Tibial nerve (tissue), 4 donors: ENCODE data around the gene RGPD8. TPM values are rescaled to one million over a fixed set of nuclear protein-coding genes. Genes with fewer than 3 reads are reported as not detected.
"Not testable (repeated sequence)": the region's sequence is repeated elsewhere in the genome, so short reads cannot be mapped to it uniquely, and the experiment has no call there.

Experiments used
- DNase-seq, 2 donors: peaks; one replicate each; pipeline ENCODE4 v3.0.0-alpha.2; 2019; ENCODE audit warnings: low spot score in 2 of 2
- H3K27ac ChIP-seq, 4 donors: fragments of 200-600 bp; sonication (generic) in 3 of 4; one replicate each; pipeline ENCODE4 v1.5.1; 2017 to 2019; ENCODE audit warnings: mild to moderate bottlenecking in 1 of 4
- H3K27me3 ChIP-seq, 2 donors: fragments of 200-600 bp; sonication (generic) in 1 of 2; one replicate each; pipeline versions ENCODE4 v1.5.1 to v1.6.0; 2017 to 2019
- H3K36me3 ChIP-seq, 3 donors: fragments of 200-600 bp; sonication (generic); one replicate each; pipeline ENCODE4 v1.5.1; 2018 to 2019
- H3K4me1 ChIP-seq, 4 donors: fragments of 200-600 bp; sonication (generic) in 3 of 4; one replicate each; pipeline ENCODE4 v1.5.1; 2017 to 2019
- H3K4me3 ChIP-seq, 4 donors: fragments of 200-600 bp; sonication (generic) in 3 of 4; one replicate each; pipeline ENCODE4 v1.5.1; 2017 to 2019; ENCODE audit warnings: mild to moderate bottlenecking in 1 of 4, moderate library complexity in 1 of 4
- H3K9me3 ChIP-seq, 4 donors: fragments of 200-600 bp; sonication (generic) in 3 of 4; one replicate each; pipeline ENCODE4 v1.5.1; 2017 to 2019
- CTCF ChIP-seq, 5 experiments: fragments of 200-600 bp in 3 of 5; fragments of 450-650 bp in 2 of 5; sonication (generic) in 3 of 5; IDR thresholded peaks; one replicate each; pipeline ENCODE4 v1.5.1; 2016 to 2019; ENCODE audit warnings: antibody characterized with exemption in 5 of 5, mild to moderate bottlenecking in 3 of 5, moderate library complexity in 2 of 5
- EP300 ChIP-seq, 2 donors: sonication (generic); formaldehyde crosslinking; IDR thresholded peaks; one replicate each; pipeline ENCODE4 v1.6.1; 2017; ENCODE audit warnings: antibody characterized with exemption in 2 of 2, mild to moderate bottlenecking in 1 of 2
- POLR2A ChIP-seq, 2 donors: fragments of 450-650 bp; IDR thresholded peaks; one replicate each; pipeline ENCODE4 v1.6.1; 2017; ENCODE audit warnings: antibody characterized with exemption in 2 of 2, mild to moderate bottlenecking in 2 of 2, moderate library complexity in 2 of 2
- WGBS, 2 donors: methylation state at CpG; one replicate each; pipeline ENCODE4 v1.1.5; 2018; 5-methylcytosine and 5-hydroxymethylcytosine counted together
- total RNA-seq, 4 donors: library from RNA; depleted of rRNA; stranded (reverse); fragments of >200 nt; gene quantifications; one replicate each; pipeline ENCODE4 v1.1.0, GENCODE V29; 2016

RGPD8 gene
- 10 to 100 TPM; 10.2 to 24.3 (median 19.0) TPM for total RNA-seq

GRCh38 chr2:112433480-112433879, at the start of gene RGPD8:
TSS of gene RGPD8 (minus strand) at chr2:112433645. CDS start at chr2:112433453, 192 bp downstream.
- H3K27me3 ChIP-seq, H3K4me1 ChIP-seq, H3K36me3 ChIP-seq, H3K9me3 ChIP-seq: not testable (repeated sequence)
- TF ChIP-seq EP300 (IDR thresholded peaks at IDR 0.05) (peak in 1 of 2 donors; percentile 31), CTCF (IDR thresholded peaks at IDR 0.05) (peak; percentile 46 to 68 (median 52))
- H3K27ac ChIP-seq: peak within 1 kb of the TSS; percentile 61 to 92 (median 88)
- peak; percentile 78 to 85 for DNase-seq
- 0% methylated on average over 2 to 12 of the region's 26 CpGs for WGBS, 2 donors
- H3K4me3 ChIP-seq: peak within 1 kb of the TSS; percentile 46 to 68 (median 60)

DNA sequence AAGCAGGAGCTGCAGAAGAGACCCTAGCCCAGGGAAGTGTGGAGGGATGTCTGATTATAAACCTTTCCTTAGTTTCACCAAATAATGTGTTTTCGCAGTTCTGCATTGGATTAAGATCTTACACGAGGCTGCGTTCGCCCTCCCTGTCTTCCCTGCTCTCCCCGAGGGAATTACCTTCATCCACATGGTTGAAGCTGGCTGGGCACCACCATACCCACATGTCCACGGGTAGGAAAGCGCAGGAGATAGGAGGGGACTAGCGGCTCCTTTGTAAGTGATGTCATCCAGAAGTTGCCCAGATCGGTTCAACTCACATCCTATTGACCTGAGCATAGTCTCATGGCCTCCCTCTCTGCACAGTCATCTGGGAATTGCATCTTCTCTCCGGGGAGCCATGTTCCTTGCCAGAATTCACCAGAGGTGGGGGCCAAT, 49.6 kb upstream of the RGPD8 start:
- WGBS, 2 donors: 11 to 14% methylated on average over 10 of the region's 10 CpGs
- Histone ChIP-seq H3K9me3 (no peaks in the 10 kb centered on the region), H3K27me3 (no peaks in the 10 kb centered on the region), H3K4me3 (peak overlapping the region; percentile 91 to 98 (median 96)), H3K27ac (peak overlapping the region in 3 of 4 donors; percentile 84 to 95 (median 91)), H3K36me3 (peaks cover 0 to 19% (median 0%) of the 10 kb centered on the region in 3 donors), H3K4me1 (peaks cover 0 to 31% (median 18%) of the 10 kb centered on the region in 4 donors)
- DNase-seq: no peak
- TF ChIP-seq EP300 (IDR thresholded peaks at IDR 0.05) (no peak), CTCF (IDR thresholded peaks at IDR 0.05) (no peak), POLR2A (IDR thresholded peaks at IDR 0.05) (no peak)

GRCh38 chr2:112482309-112483041, 49.0 kb upstream of the RGPD8 start:
- no peaks in the 10 kb centered on the region for H3K9me3 ChIP-seq
- WGBS, 2 donors: 0 to 1% methylated on average over 25 to 52 of the region's 77 CpGs
- no peaks in the 10 kb centered on the region for H3K27me3 ChIP-seq
- H3K4me3 ChIP-seq: peak overlapping the region; percentile 91 to 98 (median 96)
- no peak for TF ChIP-seq EP300 (IDR thresholded peaks at IDR 0.05)
- TF ChIP-seq POLR2A (IDR thresholded peaks at IDR 0.05): no peak
- no peak for TF ChIP-seq CTCF (IDR thresholded peaks at IDR 0.05)
- H3K27ac ChIP-seq: peak overlapping the region; percentile 54 to 95 (median 88)
- DNase-seq: no peak
- H3K4me1 ChIP-seq: peaks cover 0 to 31% (median 18%) of the 10 kb centered on the region in 4 donors
- H3K36me3 ChIP-seq: peaks cover 0 to 14% (median 0%) of the 10 kb centered on the region in 3 donors

DNA sequence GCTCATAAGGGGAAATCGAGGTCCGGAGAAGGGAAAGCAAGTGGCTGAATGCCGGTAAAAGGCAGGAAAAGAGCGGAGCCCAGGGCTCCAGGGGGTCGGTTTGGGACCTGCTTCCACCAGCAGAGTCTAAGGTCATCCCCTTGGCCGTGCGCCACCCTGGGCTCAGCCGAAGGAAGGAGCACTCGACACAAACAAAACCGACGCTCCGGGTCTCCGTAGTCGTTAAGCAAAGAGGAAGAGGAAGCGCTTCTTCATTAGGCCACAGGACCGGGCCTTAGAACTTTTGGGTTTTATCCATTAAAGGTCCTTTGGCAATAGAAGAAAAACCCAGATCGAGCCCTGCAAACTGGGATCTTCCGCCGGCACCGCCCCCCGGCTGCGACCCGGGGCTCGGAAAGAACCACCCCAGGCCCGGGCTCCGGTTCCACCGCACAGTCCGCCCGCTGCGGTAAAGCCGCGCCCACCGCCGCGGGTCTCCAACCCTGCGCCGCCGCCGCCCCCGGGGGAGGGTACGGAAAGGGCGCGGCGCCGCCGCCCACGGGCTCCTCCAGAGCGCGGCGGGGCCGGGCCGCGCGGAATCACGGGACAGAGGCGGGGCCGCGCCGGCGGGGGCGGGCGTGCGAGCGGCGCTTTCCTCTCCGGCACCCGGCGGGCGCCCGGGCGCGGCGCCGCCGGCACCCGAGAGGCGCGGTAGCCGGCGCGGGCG, 48.2 kb upstream of the RGPD8 start, which contains the start of gene TTL:
Gene TTL (plus strand): TSS at position 629 of the 706 bp plus-strand sequence. CDS start 189 bp downstream, outside the sequence.
- Histone ChIP-seq H3K9me3 (no peaks in the 10 kb centered on the region), H3K27me3 (no peaks in the 10 kb centered on the region), H3K36me3 (peaks cover 0 to 9% (median 0%) of the 10 kb centered on the region in 3 donors), H3K4me1 (peaks cover 0 to 31% (median 18%) of the 10 kb centered on the region in 4 donors), H3K4me3 (peak within 1 kb of the TSS; percentile 91 to 98 (median 96)), H3K27ac (peak within 1 kb of the TSS; percentile 84 to 95 (median 88))
- TF ChIP-seq EP300 (IDR thresholded peaks at IDR 0.05) (no peak), POLR2A (IDR thresholded peaks at IDR 0.05) (peak in 1 of 2 donors; percentile 41), CTCF (IDR thresholded peaks at IDR 0.05) (peak in 1 of 5 experiments; percentile 13)
- DNase-seq: peak; percentile 53 to 60
- WGBS, 2 donors: 0 to 1% methylated on average over 16 to 46 of the region's 82 CpGs
